ENCODE measurements around the gene TOGARAM2.
"Not testable (repeated sequence)": the region's sequence is repeated elsewhere in the genome, so short reads cannot be mapped to it uniquely, and the experiment has no call there.

The TOGARAM2 gene

DNA sequence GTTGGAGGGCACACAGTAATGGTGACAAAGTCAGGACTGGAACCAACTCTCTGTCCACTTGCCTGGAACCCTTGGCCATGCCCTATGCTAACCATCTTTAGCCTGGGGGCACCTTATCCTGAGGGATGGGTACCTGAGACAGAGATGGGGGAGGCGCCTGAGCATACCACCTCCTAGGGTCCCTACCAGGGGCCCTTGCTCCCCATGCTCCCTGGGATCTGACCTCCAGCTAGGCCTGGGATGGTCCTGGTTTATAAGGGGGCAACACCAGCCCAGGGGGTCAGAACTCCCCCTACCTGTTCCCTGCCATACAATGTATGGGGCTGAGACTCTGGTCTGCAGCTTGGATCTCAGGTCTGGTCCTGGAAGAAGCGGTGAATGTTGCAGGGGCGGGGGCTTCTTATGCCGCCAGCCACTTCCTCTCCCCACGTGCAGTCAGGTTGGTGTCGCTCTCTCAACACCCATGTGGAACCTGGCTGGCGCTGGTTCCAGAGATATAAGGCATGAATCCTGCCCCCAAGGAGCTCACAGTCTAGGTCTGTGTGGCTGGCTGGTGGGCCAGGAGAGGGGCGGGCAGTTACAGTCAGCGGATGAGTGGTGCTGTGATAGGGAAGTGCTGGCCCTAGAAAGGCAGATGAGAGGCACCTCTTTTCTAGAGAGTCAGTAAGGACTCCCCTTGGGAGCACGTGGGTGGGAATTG is 3.8 kb upstream of the TOGARAM2 start:
- no peak for DNase-seq

DNA sequence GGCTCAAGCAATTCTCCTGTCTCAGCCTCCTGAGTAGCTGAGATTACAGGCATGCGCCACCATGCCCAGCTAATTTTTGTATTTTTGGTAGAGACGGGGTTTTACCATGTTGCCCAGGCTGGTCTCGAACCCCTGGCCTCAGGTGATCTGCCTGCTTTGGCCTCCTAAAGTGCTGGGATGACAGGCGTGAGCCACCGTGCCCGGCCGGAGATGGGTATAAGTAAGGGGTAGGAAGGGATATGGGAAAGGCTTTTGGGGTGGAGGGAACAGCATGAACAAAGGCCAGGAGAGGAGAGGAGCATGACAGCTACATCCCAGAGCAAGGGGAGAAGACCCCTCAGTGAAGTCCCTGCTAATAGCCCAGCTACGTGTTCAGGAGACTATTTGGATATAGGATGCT is 3.1 kb upstream of the TOGARAM2 start:
- not testable (repeated sequence) for DNase-seq

DNA sequence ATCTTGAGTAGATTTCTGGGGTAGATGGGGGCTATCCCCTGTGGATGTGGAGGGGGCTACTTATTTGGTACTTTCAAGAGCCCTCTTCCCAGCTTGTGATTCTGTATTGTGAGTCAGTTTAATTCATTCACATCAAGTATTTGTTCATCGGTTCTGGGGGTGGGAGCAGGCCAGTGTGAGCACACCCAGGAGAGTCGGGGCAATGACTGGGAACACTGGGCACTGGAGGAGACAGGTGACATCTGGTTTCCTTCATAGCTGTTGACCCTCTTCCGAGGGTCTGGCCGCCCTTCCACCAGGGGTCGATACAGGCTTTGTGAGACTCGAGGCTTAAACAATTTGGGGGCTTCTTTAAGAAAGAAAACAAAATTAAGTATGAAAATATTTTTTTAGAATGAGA is 2.5 kb upstream of the TOGARAM2 start:
- no peak for DNase-seq

DNA sequence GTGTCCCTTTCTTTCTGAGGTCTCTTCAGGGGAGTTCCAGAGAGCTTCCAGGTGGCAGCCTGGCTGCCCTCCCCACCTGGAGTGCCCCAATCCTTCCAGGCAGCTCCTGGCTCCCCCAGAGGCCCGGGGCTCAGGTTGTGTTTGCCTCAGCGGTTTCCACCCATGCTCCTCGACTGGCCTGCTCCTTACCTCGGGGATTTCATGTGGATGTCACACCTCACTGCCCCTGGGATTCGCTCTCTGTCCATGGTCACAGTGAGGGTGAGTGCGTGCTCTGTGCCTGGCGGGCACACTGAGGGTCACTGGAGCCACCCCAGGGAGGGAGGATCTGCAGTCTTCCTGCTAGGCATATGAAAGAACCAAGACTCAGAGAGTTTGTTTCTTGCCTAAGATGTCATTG is 2.1 kb upstream of the TOGARAM2 start:
- DNase-seq, result no peak

DNA sequence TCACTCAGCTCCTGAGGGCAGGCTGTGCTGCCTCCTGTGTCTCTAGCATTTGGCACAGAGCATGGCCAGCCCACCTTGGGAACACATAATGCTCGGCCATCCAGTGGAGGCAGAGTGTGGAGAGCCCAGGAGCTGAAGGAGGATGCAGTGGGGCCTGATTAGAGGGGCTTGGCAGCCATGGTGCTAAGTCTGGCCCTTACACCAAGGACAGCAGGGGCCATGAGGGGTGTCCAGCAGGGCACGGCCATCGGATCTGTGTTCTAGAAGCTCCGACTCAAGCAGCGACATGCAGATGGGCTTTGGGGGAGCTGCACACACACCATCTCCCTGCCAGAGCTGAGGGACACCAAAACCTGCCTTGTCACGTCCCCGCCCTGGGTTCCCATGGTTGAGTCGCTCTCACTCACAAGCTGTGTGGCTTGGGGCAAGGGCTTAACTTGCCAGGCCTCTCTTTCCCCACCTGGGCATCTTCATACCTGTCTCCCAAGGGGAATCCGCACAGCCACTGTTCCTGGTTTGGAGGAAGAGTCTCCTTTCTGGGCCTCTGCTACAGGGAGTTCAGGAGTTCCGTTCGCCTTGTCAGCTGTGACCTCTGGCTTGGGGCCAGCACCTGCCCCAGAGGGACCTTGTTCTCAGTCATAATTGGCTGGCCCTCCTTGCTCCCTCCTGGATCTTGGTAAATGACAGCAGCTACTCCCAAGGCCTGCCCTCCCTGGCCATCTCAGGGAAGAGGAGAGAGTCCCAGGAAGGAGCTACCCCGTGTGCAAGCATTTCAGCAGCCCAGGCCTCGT is 1.3 kb upstream of the TOGARAM2 start:
- no peak for DNase-seq

DNA sequence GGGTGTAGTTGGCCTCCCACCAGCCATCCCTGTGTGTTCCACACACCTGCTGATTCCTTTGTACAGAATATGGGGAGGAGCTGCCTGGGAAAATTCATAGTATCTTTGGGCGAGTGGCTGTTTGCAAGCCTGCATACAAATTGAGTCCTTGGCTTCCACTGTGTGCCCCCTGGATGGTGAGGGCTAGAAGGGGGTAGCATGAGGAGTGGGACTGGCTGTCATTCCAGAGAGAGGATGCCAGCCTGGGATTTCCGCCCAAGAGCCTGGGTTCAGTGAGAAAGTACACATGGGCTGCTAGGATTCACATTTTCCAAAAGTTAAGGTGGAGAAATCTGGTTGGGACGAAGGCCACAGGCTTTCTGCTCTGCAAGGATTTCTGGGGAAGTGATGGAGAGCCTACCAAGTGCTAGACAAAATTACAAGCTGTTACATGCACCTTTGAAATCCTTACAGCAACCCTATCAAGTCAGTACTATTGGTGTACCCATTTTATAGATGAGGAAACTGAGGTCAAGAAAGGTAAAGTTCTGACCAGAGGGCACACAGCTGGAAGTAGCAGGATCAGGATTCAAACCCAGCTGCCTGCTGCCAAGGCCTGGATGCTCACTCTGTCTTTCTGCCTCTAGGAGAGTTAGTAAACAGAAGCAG is 606 bp upstream of the TOGARAM2 start:
- DNase-seq, result no peak

DNA sequence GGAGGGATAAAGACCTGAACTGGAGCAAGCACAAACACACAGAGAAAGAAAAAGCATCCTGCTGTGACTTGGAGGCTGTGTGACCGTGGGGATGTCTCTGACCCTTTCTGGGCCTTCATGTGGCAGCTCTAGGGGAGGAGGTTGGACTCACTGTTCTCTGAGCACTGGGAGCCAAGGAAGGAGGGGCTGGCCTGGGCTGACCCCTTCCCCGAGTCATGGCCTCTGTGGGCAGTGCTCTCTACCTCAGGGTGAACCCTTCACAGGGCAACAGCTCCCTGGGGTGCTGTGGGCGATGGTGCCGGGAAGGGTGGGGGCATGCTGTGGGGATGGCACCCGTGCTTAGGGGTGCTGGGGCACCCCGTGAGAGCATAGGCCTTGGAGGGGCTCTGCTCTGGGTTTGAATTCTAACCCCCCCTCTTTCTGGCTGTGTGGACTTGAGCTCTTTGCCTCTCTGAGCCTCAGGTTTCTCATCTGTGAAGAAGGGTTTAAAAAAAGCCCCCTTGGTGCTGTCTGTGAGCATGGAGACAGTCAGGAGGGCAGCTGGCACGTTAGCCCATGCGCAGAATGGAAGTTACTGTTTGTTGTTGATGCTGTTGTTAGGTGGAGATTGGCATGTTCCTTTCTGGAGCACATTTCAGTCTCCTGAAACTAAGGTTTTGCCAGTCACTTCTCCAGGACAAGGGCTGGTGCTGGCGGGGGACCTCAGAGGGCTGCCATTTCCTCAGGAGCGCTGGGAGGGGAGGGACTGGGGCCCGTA is 700 bp downstream of the TOGARAM2 start:
- no peak for DNase-seq

DNA sequence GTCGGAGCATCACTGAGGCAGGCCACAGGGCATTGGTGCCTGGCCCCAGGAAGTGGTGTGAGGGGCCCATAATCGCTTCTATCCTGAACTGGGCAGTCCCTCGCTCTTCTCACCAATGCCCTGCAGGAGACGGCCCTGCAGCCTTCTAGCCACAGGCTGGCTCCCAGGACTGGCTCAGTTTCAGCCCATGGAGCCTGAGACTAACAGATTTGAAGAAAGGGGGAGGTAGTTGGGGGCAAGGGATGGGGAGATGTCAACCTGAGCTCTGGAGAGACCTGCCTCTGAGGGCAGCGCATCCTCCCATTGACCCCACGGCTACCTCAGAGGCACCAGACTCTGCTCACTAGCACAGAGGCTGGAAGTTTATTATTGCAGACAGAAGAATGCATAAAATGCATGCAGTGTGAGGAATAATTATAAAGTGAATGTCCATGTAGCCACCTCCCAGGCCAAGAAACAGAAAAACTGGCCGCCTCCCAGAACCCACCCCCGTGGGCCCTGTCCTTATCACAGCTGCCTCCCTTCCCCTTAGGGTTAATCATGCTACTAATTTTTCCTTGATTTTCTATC is 1.4 kb downstream of the TOGARAM2 start:
- DNase-seq, result no peak

DNA sequence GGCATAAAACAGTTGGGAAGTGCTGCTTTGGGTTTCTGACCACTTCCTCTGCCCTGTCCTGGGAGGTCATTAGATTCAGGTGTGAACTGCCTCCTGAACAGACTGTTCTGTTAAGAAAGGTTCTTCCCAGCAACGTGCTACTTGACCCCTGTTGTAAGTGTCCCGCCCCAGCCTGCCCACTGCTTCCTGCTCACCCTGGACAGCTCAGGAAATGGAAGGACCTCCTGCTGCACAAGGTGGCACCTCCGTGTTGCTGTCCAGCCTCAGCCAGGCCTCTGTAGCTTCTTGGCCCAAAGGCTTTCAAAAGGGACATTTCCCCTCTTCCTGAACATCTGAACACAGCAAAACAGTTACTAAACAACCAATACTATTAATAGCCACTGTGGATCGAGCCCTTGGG is 5.3 kb downstream of the TOGARAM2 start:
- DNase-seq, result no peak

DNA sequence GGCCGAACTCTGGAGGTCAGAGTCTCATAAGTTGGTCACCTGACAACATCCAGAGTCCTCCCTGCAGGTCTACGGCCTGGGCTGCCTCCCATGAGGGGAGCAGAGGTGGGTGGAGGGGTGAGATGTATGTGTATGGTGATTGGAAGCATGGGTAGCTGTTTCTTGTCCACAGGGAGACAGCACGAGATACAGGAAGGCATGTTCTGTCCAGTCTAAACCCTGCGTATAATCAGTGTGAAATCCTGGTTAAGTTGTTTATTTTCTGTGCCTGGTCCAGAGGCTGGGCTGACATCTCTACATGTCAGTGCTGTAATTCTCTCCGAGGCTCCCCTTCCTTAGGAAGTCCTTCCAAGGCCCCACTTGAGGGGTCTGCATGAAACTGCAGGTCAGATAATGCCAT is 8.9 kb downstream of the TOGARAM2 start:
- DNase-seq, result no peak

DNA sequence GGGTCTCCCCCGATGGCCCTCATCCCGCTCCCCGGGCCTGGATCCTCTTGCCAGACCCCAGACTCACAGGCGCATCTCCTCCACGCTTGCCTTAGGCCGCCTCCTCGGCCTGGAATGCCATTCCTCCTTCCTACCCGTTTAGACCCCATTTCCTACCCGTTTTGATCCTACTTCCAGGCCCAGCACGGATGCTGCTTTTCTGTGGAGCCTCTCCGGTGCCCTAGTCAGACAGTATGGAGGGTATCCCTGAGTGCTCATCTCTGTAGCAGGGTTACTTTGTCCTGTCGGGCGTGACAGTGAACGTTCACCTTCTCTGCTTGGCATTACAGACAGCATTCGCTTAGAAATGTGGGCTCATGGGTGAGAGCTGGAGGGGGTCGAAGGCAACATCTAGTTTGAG is 9.3 kb downstream of the TOGARAM2 start:
- no peak for DNase-seq

DNA sequence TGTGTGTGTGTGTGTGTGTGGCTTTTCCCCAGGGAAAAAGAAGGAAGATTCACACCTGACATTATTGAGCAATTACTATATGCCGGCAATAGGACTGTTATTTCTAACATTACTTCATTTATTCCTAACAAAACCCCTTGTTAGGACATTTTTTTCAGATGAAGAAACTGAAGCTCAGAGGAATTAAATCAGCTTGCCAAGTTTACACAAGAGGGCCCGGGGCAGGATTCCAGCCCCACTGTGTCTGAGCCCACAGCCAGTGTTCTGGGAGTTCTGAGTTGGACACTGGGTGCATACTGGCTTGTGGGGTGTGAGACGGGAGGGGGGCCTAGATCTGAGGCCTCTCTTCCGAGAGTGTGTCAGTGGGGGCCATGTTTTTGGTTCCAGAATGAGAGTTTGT is 9.9 kb downstream of the TOGARAM2 start:
- no peak for DNase-seq

DNA sequence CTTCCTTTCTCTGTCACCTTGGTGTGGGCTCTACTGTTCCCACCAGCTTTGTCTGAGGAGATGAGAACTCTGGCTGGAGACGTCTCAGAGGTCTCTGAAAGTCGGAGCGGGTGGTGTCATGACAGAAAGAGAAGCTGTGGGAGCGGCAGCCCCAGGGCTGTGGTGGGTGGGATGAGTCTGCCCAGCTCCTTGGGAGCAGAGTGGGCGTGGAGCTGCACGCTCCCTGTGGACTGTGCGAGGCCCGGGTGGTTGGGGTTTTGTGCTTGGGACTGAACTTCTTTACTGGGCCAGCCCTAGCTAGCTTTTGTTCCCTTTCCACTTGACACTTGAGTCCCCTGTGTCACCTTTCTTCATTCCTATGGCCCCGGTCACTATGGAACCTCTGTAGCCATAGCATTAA is 10.4 kb downstream of the TOGARAM2 start:
- DNase-seq, result no peak

DNA sequence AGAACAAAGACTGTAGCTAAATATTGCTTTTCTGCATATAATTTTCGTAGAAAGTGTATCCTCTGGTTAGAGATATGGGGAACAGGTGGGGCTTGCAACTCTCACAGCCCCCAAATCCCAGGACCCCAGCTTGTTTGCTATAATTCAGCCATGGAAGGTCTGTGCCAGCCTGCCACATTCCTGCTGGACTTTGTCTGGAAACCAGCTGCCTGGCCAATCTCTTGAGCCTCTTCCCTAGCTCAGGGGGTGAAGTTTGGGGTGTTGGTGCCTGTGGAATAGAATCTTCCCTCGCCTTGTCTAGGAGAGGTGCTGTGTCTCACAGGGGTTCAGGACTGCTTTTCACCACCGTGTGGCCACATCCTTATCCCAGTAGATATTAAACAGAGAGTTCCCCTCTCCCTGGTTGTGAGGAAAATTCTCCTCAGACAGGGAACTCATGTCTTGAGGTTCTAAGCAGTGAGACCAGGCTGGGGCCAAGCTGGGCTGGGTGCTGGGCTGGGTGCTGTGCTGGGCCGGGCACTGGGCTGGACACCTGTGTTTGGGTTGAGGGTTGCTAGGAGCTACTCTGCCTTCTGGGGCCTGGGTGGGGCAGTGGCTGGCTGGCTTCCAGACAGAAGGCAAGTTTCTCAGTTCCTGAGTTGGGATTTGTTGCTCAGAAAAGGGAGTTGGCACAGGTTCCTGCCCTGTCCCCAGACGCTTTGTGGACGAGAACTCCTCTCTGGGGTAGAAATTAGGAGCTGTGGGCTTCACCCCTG is 12.3 kb downstream of the TOGARAM2 start:
- no peak for DNase-seq

DNA sequence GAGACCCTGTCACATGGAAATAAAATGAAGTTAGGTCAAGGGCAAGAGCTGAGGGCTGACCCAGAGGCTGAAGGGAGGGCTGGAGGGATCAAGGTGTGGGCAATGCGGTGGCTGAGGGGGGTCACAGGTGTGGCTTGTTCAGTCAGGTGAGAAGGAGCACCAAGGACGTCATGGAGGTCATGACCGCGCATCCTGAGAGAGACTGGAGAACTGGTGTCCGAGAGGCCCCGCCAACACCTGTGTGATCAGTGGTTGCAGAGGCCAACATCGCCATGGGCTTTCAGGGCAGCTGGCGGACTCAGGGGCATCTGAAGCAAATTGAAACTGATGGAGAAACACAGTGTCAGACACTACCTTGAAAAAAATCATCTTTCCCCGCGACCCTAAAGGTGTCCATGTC is 13.0 kb downstream of the TOGARAM2 start:
- DNase-seq, result no peak

DNA sequence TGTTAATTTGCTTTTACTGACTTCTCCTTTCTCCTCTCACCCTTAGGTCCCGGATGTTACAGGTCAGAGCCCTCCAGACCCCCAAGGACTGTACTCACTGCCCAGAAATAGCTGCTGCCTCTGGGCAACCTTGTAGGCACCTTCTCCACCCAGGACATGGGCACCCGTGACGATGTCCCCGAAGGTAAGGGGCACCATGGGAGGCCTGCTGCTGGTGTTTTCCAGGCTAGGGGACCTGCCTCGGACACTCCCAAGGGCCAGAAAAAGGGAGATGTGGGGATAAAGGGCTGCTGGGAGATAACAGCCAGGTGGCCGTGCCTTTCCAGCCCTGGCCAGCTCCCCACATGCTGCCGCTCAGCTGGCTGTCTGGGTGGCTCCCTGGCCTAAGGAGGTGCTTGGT is 13.6 kb downstream of the TOGARAM2 start:
- DNase-seq, result no peak

DNA sequence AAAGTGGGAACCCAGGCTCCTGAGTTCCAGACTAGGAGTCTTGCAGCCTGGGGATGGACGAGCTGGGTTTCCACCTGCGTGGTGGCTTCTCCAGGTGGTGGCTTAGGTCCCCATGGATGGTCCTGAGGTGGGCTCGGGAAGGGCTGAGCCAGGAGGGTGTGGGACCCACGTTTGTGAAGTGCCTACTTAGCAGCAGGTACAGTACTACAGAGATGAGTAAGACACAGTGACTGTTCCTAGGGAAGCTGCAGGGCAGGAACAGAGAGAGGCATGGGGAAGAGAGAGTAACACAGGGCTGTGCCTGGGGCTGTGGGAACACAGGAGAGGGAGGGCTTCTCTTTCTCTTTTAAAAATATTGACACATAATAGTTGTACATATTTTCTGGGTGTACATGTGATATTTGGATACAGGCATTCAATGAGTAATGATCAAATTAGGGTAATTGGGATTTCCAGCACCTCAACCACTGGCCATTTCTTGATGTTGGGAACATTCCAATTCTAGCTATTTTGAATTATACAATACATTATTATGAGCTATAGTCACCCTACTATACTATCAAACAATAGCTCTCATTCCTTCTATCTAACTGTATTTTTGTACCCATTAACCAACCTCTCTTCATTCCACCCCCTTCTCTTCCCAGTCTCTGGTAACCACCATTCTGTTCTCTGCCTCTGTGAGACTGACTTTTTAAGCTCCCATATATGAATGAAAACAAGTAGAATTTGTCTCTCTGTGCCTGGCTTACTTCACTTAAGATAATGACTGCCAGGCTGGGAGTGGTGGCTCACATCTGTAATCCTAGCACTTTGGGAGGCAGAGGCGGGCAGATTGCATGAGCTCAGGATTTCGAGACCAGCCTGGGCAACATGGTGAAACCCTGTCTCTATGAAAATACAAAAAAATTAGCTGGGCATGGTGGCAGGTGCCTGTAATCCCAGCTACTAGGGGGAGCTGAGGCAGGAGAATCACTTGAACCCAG is 15.0 kb downstream of the TOGARAM2 start:
- no peak for DNase-seq

DNA sequence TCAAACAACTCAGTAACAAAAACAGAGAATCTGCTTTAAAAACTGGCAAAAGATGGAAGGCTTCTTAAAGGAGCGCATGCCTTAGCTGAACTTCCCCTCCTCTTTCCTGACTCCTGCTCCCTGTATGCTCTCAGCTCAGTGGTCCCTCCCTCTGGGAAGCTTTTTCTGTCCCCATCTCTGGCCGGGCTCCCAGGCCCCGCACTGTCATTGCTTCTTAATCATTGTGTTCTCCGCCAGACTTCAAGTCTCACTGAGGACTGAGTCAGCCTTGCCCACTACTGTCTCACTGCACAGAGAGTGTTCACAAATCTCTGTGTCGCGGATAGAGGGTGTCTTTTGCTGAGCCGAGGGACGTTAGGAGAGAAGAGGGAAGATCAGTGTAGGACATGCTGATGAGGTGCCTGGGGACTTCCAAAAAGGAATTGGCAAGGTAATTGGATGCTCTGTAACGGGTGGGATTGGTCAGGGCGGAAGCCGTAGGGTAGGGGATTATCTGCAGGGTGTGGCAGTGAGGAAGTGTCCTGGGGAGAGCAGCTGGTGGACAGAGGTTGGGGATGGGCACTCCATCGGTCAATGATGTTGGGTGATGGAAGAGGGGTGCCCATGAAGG is 16.2 kb downstream of the TOGARAM2 start:
- no peak for DNase-seq

DNA sequence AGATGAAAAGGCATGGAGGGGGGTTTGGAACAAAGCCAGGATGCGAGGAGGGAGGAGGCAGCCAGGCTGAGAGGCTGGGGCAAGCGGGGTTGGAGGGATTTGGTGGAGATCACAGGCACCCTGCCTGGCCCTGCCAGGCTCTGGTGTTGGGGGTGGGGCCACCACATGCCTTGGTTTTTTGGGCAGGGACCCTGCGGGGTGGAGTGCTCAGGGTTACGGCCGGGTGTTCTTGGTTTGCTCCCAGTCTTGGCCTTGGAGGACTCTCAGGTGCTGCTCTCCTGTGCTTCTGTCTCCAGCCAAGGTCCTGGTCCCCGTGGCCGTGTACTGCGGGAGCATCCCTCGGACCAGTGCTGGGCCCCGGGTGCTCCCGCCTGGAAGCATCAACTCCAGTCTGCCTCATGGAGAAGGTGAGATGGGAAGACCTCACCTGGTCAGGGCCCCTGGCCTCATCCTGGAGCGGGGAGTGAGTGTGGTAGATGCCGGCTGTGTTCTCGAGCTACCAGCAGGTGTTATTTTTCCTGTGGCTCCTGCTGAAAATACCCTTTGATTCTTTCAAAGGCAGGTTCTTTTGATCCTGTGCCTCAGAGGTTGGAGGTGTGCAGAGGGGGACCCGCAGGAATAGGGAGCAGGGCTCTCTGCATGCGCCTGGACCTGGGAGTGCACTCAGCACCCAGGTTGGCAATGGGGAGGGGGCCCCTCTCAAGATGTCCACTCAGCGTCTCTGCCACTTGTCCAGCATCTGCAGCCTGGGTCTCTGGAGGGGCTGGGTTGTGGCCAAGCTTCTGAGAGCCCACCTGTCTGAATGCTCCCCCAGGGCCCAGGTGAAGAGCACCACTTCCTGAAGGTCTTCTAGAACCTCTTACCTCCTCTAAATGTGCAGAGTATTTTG is 17.0 kb downstream of the TOGARAM2 start:
- no peak for DNase-seq

Measured in activated CD4-positive, alpha-beta T cell treated with anti-CD3 and anti-CD28 coated beads for 4 hours (primary cell).